COLO829 (cell line): ENCODE measurements around the gene SRSF1.
"Not testable (repeated sequence)": the region's sequence is repeated elsewhere in the genome, so short reads cannot be mapped to it uniquely, and the experiment has no call there.

Experiments used
- DNase-seq: peaks from one replicate; pipeline ENCODE4 v3.0.0; 2012; ENCODE audit warnings: low spot score

SRSF1 gene

DNA sequence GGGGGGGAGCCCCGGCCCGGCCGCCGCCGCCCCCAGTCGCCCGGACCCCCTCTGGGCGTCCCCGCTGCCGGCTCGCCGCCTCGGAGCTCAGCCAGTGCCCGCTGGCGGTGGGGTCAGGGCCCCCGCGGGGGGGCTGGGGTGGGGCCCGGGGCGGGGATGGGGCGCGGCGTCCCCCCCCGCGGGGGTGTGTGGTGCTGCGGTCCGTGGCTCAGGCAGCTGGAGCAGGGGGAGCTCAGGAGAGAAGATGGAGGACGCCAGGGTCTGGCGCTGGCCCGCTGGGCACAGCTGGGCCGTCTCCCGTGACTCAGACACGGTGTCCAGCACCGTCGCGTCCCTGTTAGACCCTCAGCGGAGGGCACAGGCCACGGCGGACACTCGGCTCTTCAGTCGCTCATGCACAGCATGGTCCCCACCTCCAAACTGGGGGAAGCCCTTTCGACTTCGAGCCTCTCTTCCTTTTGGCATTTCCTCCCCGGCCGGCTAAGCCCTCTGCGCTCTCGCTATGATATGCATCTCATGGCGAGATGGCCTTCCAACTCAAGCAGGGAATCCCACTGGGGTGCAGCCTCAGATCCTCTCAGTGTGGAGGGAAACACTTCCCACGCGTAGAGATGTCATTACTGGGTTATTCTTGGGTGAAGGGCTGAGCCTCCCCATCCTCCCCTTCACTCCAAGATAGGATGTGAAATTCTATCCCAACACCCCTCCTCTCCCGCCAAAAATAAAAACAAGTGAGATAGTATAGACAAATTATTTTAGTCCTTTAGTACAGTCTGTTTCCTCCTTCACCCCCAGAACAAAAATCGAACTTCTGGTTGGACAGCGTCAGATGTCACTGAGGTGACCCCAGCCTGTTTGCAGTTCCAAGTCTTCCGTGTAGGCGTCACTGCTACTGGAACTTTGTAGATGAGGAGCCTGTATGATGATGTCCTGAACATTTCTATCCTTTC is 18.5 kb downstream of the SRSF1 start:
- no peak for DNase-seq

DNA sequence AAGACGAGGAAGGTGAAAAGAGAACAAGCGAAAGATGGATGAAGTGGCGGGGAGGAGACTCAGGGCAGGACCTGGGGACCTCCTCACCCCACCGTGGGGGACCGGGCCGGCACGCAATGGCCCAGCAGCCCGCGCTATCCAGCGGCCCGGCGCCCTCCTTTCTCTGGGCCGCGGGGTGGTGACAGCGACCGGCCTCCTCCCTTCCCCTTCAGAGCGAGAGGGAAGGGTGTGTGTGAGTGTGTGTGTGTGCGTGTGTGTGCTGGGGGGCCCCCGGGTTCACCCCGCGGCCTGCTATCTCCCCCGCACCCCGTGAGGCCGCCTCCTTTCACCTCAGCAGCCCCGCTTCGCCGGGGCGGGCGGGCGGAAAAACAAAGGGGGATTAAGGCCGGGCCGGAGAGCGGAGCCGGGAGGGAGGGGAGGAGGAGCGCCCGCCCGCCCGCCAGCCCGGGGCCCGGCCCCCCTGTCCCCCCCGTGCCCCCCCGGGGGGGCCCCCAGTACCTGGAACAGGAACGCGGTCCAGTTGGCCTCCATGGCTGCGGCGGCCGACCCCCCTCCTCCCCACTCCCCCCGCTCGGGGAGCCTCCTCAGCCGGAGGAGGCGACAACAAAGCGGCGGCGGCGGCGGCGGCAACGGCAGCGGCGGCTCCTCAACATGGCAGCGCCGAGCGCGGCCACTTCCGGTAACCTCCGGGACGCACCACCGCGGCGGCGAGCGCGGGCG is 19.3 kb downstream of the SRSF1 start, which contains the start of gene VEZF1:
VEZF1 (minus strand) TSS at position 674 of the 720 bp plus-strand sequence; CDS start at position 531, 143 bp downstream.
- DNase-seq: no peak

DNA sequence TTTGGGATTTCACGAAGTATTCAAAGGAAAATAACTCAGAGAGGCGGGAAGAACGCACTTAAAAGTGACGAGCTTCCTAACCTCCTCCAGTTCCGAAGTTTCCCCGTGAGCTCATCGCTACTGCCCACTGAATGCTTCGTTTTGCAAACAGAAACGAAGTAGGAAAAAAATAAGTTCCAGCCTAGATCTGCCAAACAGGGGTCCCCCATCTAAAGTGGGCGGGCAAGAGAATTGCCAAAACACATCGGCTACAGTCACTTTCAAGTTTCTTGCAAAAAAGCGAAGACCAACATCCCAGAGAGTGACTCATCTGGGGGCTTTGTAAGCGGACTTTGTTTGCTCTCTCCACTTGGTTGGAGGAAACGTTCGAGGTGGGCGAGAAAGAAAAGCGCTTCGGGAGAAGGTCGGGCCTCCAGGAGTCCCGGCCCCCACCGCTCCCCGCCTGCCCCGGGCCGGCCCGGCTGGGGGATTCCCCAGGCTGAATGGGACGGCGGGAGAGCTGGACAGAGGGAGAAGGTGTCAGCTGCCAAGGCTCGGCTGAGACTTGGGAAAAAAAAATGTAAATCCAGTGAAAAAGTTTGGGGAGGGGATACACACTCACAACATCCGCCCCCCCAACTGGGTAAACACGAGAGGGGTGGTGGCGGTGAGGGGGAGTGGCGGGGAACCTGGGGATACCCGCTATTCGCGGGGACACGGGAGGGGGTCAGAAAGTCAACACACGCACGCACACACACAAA is 20.0 kb downstream of the SRSF1 start:
- DNase-seq: peak; percentile 72

DNA sequence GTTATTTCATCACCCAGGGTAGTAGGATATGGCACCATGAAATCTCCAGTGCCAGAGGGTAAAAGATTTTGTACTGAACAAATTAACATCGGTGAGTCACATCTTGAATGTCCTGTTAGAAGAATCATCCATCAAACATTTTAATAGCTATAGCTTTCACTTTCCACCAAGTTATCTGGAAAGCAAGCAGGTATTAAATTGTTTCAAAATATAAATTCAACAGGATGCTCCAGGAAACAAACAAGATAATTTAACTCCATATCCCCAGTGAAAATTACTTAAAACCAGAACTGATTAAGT is 21.4 kb downstream of the SRSF1 start:
- peak; percentile 81 for DNase-seq

DNA sequence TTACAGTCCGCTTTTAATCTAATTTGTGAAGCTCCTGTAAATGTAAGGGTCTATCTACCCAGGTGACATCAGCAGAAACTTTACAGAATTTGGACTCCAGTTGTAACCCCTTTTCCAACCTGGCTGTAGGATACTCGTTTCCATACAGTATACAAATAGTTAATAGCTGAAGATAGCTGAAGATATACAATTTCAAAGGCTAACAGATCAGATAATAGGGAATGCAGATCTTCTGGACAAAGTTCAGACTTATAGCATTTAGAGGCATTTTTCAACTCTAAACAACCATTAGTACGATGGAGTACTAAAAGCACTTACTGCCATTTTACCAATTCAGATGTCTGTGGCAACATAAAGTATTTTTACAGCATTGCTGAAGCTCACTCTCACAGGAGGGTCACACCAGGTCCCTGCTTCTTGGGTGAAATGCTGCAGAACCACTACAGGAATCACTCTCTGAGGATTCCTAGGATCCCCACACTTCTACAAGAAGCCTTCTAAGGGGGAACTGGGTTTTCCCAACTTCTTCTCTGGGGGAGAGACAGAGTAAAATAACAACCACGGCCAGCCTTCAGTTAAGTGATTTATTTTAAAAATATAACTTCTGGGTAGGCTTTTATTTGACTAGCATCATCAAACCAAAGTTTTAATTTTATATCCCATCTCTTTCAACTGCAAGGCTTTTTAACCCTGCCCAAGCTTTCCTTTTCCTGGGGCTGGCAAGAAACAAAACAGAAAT is 21.9 kb downstream of the SRSF1 start:
- DNase-seq: no peak

DNA sequence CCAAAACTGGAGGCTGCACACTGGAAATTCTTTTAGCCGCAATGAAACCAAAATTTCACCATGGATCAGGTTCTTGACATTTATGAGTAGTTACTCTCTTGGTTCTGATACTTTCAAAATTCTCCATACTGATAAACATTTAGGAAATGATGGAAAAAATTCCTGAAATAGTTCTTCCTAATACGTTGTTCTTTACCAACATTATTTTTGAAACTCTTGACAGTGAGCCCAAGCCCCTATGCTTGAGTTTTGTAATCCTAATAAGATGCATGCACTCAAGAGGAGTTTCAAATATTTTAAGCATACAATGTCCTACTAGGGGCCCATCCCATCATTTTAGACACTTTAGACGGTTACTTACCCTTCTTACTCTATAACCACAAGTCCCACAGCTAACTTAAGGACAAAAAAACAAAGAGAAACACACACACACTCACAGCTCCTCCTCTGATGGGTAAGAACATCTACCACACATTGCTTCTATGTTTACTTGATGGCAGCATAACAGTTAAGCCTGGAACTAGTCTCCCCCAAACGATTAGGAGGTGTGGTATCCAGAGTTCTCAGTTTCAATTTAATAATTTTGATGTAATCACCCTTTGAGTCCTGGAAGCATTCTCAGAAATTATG is 22.7 kb downstream of the SRSF1 start:
- no peak for DNase-seq

DNA sequence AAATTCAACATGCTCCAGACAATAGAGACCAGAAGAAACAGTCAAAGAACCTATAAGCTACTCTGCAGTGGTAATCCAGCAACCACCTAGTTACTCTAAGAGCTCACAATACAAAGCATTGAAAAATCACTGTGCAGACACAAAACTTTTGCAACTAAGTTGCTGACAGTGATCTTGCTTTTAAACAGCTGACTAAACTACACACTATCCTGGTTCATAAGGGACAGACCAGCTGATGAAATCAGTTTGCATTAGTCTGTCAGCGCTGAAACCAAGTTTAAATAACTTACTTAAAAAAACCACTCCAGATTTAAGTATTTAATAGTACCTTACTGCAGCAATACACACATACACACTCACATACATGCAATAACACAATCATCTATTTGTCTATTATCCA is 23.6 kb downstream of the SRSF1 start:
- DNase-seq: no peak

DNA sequence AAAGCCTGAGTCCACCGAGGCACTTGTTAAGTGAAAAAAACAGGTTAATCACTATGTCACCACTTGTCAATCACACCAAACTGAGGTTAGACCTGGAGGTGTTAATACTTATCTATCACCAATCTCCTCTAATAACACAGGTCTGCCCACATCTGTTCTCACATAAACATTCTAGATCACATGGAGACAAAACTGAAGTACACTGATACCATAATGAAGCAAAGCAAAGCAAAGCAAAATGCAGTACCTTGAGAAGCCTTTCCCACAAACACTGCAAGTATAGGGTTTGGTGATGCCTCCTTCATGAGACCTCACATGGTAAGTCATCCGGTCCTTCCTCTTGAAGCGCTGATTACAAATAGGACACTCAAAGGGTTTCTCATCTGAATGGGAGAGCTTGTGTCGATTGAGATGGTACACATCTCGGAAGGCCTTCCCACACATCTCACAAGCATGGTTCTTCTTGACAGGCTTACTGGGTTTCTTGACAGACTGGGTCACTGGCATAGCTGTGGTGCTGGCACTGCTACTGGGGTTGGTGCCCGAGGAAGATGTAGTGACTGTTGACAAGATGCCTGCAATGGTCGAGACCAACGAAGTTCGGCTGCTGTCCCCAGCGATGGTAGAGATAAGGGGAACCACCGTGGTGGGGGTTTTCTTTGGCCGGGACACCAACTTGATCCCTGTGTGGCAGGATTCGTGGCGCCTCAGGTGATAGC is 24.4 kb downstream of the SRSF1 start:
- DNase-seq: no peak

DNA sequence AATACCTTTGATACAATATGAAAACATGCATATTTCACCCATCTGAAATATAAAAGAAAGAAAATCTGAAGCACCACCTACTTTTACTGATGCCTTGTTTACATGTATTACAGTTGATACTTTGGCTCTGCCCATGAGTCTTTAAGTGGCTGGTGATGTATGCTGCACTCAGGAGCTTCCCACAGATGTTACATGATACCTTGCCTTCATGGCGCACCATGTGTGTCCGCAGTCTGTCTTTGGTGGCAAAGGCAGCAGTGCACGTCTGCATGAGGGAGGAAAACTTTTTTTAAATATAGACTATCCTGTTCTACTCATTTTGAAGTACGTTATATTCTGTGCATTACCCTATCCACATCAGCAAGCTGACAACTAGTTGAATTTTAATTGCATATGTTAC is 26.5 kb downstream of the SRSF1 start:
- DNase-seq: no peak

DNA sequence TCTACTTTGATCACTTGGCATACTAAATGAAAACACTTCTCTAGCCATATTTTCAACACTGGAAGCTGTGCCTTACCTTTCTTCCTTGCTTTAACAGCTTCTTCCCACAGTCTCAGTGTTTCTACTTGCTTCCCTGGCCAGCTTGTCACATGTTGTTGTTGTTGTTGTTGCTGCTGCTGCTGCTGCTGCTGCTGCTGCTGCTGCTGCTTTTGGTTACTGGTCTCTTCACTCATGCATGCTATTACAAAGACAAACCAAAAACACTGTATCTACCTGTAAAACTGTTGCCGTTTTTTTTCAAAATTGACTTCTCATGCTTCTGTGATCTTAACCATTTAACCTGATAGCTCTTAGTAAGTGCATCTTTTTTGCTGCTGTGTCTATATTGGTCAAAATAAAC is 28.0 kb downstream of the SRSF1 start:
- no peak for DNase-seq

DNA sequence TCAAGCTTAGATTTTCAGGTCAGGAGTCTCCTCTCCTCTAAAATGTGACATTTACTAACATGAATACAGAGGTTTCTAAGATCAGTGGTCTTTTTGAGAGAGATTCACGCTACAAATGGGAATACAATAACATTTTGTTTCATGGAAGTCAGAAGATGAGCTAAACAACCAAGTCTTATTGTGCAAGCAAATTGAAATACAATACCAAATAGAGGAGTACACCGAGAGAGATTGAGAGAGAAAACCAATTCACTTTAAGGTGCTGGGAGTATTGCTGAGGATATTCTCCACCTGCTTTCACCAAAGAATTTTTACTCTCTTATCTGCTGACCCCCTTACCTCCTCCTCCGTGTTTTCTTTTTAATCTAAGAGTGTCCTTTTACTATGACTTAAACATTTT is 30.5 kb downstream of the SRSF1 start:
- DNase-seq: no peak

DNA sequence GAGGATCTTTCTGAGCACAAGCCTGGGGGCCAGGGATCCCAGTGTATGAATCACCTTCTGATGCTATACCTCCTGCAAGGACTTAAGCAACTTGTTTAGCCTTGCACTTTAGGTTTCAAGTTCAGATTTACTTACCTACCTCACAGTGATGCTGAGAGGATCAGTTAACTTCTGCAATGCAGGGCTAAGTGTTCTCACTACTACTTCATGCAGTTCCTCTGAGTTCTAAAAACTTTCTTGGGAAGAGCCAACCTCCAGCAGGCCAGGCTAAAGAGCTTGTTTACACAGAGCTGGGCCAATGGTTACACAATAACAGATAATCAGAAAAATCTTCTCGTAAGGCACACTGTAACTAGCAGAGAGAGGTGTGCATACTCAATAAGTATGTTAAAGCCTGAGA is 32.0 kb downstream of the SRSF1 start:
- DNase-seq: no peak

DNA sequence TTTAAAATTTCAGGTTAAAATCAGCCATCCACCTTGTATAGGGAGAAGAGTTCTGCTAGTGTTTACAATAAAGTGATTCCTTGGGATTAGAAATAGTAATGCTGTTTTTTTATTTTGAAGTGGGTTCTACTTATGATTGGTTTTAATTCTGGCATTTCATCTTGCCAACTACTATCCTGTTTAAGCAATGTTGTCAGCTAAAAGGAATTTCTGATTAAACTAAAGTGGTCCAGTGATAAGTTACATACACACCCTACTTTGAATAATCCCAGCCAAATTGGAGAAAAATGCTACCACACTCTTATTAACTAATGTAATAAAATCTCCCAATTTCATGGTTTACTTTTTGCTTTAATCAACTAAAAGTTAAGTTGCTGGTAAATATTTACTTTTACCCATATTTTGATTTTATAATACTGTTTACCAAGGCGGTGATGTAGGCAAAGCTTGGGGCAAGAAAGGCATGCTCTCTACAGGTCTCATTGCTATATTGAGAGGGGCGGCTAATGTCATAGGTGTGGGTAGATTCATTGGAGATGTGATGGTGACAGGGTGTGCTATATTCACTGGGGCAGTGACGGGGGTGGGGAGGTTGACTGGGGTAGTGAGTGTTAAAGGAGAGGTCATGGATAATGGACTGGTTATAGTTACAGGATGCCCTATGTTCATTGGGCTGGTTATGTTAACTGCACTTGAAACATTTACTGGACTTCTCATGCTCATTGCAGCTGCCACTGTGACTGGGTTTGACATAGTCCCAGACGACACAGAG is 32.8 kb downstream of the SRSF1 start:
- DNase-seq: not testable (repeated sequence)

DNA sequence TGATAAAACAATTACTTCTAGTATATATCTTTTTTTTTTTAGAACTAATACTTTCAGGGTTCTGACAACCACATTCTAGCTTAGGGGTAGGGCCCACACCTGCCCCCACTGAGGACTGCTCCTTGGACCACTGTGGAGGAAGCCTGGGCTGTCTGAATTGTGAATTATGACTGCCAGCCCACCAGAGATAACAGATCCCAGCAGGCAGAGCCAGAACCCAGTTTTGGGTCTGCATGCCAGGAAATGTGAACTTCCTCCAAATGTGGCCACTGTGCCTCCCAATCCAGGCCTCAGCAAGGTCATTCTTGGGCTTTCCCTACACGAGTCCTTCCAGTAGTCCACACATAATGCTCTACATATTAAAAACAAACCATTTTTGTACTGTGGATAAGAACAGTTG is 34.9 kb downstream of the SRSF1 start:
- no peak for DNase-seq

DNA sequence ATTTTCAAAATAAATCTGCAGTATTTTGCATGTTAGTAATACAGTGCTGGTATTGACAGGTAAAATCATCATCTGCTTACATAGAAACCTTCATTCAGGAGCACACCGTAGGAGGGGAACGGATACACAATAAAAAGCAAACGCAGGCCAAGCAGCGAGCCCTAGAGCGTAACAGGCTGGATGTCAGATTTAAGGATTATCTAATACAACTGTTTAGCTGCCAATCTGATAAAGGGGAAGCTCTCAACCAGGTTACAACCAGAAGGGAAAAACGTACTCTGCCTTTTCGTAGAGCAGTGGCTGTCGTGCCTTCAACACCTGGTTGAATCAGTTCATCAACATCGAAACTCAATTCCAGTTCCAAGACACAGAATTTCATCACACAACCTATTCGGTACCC is 35.5 kb downstream of the SRSF1 start:
- DNase-seq: no peak

DNA sequence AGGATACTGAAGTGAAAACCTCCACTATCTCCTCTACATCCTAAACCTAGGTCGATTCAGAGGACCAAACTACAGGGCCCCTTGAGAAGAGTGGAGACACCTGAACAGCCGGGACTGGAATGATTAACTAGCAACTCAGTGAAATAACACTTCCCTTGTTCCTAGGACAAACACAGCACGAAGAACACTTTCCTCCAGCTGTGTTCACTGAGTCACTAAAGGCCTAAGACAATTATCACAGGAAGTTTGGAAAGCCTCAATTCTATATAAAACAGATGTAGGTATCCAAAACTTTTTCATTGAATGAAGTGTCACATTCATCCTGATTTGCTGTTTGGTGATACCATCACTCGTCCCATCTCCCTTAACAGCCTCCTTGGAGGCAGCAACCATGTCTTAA is 36.3 kb downstream of the SRSF1 start:
- no peak for DNase-seq

DNA sequence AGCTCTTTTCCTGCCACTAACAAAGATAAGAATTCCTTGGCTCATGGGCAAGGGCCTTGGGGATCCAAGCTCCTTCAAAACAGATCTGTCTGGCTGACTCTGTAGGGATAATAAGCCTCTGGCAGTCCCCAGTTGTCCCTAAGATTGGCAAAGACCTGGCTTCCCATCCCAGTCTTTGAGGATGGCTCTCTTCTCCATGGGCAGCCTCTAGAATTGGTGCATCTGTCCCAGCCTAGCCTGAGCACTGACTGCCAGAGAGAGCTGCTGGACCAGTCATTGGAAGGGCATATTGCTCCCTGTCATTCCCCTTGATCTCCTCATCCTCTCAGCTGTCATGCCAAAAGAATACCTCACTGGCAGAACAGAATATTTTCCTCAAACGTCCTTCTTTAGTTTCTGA is 38.6 kb downstream of the SRSF1 start:
- DNase-seq: no peak

DNA sequence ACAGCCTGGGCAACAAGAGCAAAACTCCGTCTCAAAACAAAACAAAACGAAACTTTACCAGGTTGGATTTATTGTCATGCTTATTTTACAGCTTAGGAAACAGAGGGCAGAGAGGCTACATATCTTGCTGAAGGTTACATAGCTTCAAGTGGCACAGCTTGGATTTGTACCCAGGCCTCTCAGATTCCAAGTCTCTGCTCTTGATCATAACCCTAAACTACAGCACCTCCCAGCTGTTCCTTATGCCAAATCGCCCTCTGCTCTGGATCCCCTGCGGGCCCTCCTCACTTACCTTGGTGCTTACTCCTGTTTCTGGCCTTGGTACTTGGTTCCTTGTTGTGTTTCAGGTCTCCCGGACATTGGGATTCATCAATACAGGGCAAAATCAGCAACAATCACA is 40.2 kb downstream of the SRSF1 start:
- no peak for DNase-seq

DNA sequence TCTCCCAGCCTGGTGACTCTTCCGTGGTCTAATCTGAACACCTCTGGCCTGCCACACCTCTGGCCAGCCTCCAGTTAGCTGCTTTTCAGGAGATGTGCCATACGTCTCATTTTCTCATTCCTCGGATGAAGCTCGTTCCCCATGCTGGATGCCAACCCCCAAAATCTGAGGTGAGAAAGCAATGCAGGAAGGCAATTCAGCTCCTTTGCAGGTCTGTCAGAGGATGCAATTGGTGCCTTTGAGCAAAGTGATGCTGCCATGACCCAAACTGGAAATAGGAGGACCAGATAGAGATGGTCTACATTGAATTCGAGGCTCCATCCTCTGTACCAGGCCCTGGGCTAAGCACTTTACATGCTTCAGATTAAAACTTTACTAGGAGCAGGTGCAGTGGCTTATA is 40.8 kb downstream of the SRSF1 start:
- DNase-seq: no peak

DNA sequence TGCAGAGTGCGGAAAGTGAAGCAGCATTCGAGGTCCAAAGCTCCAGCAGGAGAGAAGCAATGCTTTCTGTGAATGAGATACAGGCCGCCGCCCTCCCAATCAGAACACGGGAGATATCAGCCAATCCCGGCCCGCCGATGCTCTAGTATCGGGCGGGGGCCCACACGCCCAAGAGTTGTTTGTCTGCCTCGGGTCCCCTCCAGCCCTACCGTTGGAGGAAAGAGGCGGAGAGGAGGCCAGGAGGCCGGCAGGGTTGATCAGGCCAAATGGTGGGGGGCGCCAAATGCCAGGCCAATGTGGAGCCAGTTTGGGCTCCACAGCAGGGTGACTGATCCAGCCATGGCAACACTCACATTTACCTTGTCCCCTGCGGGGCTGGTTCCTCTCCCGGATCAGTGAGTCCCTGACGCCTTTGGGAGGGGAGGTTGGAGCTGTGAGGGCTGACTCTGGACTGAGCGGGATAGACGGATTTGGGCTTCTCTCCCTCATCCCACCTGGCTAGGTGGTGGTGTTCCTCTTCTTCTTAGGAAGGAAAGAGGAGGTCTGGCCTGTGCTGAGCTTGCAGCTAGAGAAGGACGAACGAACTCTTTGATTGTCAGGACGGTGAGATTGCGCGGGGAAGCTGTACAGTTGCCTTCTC is 41.4 kb downstream of the SRSF1 start:
- no peak for DNase-seq
